ENCODE results near the gene ECI1.

The ECI1 gene

DNA sequence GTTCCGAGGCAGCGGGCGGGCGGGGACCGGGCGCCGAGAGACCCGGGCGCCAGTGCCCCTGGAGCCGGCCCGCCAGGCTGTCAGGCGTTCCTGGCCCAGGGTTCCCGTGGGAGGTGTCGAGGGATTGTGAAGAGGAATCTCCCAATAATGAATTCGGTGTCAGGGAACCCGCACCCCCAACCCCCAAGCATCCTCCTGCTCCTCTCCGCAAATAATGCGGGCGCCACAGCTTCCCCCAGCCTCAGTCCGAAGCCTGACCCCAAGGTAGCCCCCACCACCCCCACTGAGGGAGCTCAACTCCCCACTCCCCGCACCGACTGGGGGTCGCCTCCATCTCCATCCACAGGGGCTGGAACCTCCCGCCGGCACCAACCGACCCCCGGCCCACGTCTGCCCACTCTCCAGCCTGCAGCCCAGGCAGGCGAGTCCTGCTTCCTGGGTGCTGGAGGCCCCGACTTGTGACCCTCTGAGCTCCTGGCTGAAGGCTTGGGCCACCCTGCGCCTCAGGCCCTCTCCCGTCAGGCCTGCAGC, 54.3 kb downstream of the ECI1 start:
- Histone ChIP-seq H3K27me3 (ENCODE audit: low read depth, low read length) (peaks cover 29% of the 10 kb centered on the region), H3K36me3 (ENCODE audit: control insufficient read depth in 1 of 2, insufficient read depth in 2 of 2, low read length in 2 of 2) (no peaks in the 10 kb centered on the region), H3K4me1 (ENCODE audit: control insufficient read depth in 1 of 2, insufficient read depth in 2 of 2, low read length in 2 of 2) (peaks cover 0 to 16% of the 10 kb centered on the region in 2 donors), H3K4me3 (ENCODE audit: low read depth in 1 of 2, low read length in 2 of 2) (no peak overlapping the region), H3K9me3 (ENCODE audit: control insufficient read depth in 1 of 2, low read length in 2 of 2) (no peaks in the 10 kb centered on the region), H3K27ac (ENCODE audit: low read length) (no peak overlapping the region)

DNA sequence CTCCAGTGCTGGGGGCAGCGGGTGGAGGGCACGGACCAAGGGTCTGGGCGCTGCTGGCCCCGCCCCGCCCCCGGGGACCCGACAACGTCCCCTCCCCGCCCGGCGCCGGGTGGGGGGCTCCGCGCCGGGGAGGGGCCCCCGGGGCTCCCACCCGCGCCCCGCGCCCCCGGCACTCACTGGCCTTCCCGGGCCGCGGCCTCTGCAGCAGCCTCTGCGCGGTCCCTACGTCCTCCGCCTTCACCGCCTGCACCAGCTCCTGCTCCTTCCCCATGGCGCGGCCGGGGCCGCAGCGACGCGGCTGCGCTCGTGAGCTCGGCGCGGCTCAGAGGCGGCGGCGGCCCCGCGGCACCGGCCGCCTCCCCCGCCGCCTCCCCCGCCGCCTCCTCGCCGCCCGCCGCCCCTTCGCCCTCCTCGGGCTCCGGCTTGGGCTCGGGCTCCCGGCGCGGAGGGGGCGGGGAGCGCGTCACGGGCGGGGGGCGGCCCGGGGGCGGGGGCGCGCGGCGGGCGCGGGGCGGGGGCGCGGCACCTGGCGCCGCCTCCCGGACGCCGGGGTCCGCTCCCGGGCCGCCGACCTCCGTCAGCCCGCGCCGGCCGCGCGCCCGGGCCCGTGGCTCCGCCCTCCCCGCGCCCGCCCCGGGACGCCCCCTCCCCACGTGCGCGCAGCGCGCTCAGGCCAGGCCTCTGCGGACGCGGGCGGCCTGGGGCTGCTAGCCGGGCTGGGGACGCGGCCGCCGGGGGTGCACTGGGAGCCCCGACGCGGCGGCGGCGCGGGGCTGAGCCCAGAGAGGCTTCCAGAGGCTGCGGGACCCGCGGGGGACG, 55.0 kb downstream of the ECI1 start, which contains the start of gene CASKIN1:
Gene CASKIN1, minus strand, starts transcription at position 444 of the 819 bp plus-strand sequence. Its CDS starts 173 bp downstream, at position 271.
- H3K27me3 ChIP-seq (ENCODE audit: low read depth, low read length): peaks cover 29% of the 10 kb centered on the region
- H3K27ac ChIP-seq (ENCODE audit: low read length): no peak within 1 kb of the TSS
- H3K4me3 ChIP-seq (ENCODE audit: low read depth in 1 of 2, low read length in 2 of 2): peak within 1 kb of the TSS in 1 of 2 donors; percentile 26

DNA sequence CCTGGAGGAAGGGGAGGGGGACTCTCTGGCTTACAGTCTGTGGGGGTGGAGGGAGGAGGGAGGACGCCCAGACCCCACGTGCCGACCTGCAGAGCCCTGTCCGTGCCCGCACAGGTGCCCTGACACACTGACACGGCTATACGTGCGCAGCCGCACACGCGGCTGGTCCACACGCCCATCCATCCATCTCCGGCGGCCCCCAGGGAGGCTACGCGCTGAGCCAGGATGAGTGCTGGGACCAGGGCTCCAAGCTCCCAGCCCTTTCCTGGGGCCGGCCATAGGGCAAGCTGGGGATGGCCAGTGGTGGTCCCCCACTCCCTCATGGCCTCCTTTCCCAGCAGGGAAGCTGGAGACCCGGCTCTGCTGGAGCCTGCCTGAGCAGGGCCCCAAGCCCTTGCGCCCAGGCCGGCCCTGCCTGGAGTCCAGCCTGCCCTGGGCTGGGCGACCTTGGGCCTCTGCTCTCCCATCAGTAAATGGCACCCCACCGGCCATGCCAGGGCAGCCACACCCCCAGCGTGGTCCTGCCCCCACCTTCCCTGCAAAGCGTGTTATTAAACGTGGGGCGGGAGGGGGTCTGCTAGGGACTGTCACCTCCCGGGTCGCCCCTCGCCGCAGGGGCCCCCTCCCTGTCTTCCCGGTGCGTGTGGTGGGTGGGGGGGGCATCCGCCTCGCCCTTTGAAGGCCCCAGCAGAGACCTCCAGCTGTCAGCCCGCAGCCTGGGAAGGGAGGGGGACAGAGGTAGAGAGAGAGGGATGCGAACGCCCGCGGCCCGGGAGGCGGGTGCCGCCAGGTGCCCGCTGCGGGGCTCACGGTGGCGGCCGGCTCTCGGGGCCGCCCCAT, 55.8 kb downstream of the ECI1 start:
- Histone ChIP-seq H3K4me1 (ENCODE audit: control insufficient read depth in 1 of 2, insufficient read depth in 2 of 2, low read length in 2 of 2) (peaks cover 0 to 16% of the 10 kb centered on the region in 2 donors), H3K4me3 (ENCODE audit: low read depth in 1 of 2, low read length in 2 of 2) (peak overlapping the region in 1 of 2 donors; percentile 26), H3K27me3 (ENCODE audit: low read depth, low read length) (peaks cover 29% of the 10 kb centered on the region), H3K9me3 (ENCODE audit: control insufficient read depth in 1 of 2, low read length in 2 of 2) (no peaks in the 10 kb centered on the region), H3K36me3 (ENCODE audit: control insufficient read depth in 1 of 2, insufficient read depth in 2 of 2, low read length in 2 of 2) (no peaks in the 10 kb centered on the region), H3K27ac (ENCODE audit: low read length) (no peak overlapping the region)

More for the DNA sequence above, 55.0 kb downstream of the ECI1 start, which contains the start of gene CASKIN1:
- Histone ChIP-seq H3K9me3 (ENCODE audit: control insufficient read depth in 1 of 2, low read length in 2 of 2) (no peaks in the 10 kb centered on the region), H3K36me3 (ENCODE audit: control insufficient read depth in 1 of 2, insufficient read depth in 2 of 2, low read length in 2 of 2) (no peaks in the 10 kb centered on the region), H3K4me1 (ENCODE audit: control insufficient read depth in 1 of 2, insufficient read depth in 2 of 2, low read length in 2 of 2) (peaks cover 0 to 16% of the 10 kb centered on the region in 2 donors)

DNA sequence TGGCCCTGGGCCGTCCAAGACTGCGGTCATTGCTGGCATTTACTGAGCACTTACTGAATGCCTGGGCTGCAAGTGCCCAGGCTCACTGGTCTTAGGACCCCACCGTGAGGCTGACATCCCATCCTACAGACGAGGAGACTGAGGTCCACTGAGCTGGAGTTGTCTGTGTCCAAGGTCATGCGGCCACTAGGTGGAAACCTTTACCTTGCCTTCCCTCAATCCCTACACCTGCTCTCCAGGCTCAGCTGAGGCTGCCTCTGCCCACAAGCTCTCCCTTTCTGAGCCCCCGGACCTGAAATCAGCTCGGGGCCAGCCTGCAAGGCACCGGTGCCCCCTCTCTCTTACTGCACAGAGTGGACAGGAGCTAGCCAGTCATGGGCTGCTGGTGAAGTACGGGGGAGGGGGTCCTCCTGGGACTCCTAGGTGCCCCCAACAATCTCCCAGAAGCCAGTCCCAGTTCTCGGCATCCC, 56.5 kb downstream of the ECI1 start:
- Histone ChIP-seq H3K36me3 (ENCODE audit: control insufficient read depth in 1 of 2, insufficient read depth in 2 of 2, low read length in 2 of 2) (no peaks in the 10 kb centered on the region), H3K4me3 (ENCODE audit: low read depth in 1 of 2, low read length in 2 of 2) (no peak overlapping the region), H3K27ac (ENCODE audit: low read length) (no peak overlapping the region), H3K9me3 (ENCODE audit: control insufficient read depth in 1 of 2, low read length in 2 of 2) (no peaks in the 10 kb centered on the region), H3K27me3 (ENCODE audit: low read depth, low read length) (peaks cover 29% of the 10 kb centered on the region), H3K4me1 (ENCODE audit: control insufficient read depth in 1 of 2, insufficient read depth in 2 of 2, low read length in 2 of 2) (peaks cover 0 to 16% of the 10 kb centered on the region in 2 donors)

DNA sequence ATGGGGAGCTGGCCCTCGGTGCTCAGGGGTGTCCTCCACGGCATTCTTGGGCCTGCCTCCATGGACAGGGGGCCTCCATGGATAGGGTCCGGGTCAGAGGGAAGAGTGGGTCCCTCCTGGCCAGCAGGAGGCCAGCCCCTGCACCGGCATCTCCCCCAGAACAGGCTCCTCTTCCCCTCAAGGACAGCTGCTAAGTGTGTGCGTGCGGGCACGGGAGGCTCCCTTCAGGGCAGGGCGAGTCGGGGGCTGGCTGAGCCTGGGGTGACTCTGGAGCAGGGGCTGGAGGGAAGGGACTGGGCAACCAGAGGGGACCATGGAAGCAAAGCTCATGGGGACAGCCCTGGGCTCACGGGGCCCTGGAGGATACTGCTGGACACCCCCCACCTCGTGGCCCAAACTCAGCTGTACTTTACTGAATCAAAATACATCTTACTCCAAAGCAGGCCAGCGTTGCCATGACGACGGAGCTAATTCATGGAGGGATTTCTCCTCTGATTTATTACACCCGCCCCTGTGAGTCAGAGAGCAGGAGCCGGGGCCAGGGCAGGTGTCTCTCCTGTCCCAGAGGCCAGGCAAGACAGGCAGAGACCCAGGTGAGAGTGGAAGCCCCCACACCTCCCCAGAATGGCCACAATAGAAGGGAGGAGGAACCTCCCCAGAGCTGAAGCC, 57.1 kb downstream of the ECI1 start:
- no peaks in the 10 kb centered on the region for H3K36me3 ChIP-seq (ENCODE audit: control insufficient read depth in 1 of 2, insufficient read depth in 2 of 2, low read length in 2 of 2)
- peaks cover 0 to 16% of the 10 kb centered on the region in 2 donors for H3K4me1 ChIP-seq (ENCODE audit: control insufficient read depth in 1 of 2, insufficient read depth in 2 of 2, low read length in 2 of 2)
- no peak overlapping the region for H3K27ac ChIP-seq (ENCODE audit: low read length)
- no peak overlapping the region for H3K4me3 ChIP-seq (ENCODE audit: low read depth in 1 of 2, low read length in 2 of 2)
- H3K27me3 ChIP-seq (ENCODE audit: low read depth, low read length): peaks cover 29% of the 10 kb centered on the region
- H3K9me3 ChIP-seq (ENCODE audit: control insufficient read depth in 1 of 2, low read length in 2 of 2): no peaks in the 10 kb centered on the region

DNA sequence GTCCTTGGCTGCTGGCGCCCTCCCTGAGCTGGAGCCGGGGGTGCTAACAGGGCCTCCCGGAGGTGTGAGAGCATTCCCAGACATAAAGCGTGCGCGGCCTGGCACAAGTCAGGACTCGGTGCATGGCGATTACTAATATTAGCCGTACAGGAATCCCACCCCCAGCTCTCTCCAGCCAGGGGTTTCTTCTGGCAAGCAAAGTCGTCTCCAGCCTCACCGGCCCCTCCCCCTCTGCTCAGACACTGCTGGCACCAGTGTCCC, 60.0 kb downstream of the ECI1 start:
- H3K27me3 ChIP-seq (ENCODE audit: low read depth, low read length): peaks cover 18% of the 10 kb centered on the region

DNA sequence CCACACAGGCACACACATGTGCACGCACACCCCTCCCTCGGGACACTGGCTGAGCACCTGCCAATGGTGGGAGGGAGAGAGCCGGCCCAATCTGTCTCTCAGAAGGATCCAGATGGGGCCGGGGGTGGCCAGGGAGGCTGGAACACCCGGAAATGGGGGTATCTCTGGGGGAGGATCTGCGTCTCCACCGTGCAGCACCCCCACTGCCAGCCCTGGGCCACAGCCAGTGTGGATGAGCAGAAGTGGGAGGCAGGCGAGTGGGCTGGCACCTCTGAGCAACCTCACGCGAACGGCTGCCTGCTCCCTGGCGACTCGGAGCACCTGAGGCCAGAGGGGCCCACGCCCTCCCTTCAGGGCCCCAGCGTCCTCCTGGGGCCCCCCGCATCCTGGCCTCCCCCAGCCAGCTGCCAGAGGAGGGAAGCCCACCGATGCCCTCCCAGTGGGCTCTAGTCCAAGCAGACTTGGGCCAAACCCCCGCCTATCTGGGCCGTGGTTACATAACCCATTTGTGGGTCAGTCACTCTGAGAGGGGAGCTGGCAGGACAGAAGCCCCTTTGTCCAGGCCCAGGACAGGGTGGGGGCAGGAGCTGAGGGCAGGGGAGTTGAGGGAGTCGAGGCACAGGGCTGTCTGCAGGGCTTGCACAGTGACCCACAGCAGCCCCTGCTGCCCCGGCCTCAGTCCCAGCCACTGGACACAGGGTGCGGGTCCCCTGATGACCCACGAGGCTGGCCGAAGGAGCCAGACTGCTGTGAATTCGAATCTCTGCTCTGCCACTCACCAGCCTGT, 60.5 kb downstream of the ECI1 start:
- Histone ChIP-seq H3K27me3 (ENCODE audit: low read depth, low read length) (peaks cover 17% of the 10 kb centered on the region), H3K4me1 (ENCODE audit: control insufficient read depth in 1 of 2, insufficient read depth in 2 of 2, low read length in 2 of 2) (peaks cover 0 to 15% of the 10 kb centered on the region in 2 donors), H3K36me3 (ENCODE audit: control insufficient read depth in 1 of 2, insufficient read depth in 2 of 2, low read length in 2 of 2) (no peaks in the 10 kb centered on the region), H3K4me3 (ENCODE audit: low read depth in 1 of 2, low read length in 2 of 2) (no peak overlapping the region), H3K27ac (ENCODE audit: low read length) (no peak overlapping the region), H3K9me3 (ENCODE audit: control insufficient read depth in 1 of 2, low read length in 2 of 2) (no peaks in the 10 kb centered on the region)

More for the DNA sequence above, 60.0 kb downstream of the ECI1 start:
- H3K9me3 ChIP-seq (ENCODE audit: control insufficient read depth in 1 of 2, low read length in 2 of 2): no peaks in the 10 kb centered on the region
- no peak overlapping the region for H3K27ac ChIP-seq (ENCODE audit: low read length)
- H3K4me3 ChIP-seq (ENCODE audit: low read depth in 1 of 2, low read length in 2 of 2): no peak overlapping the region
- H3K36me3 ChIP-seq (ENCODE audit: control insufficient read depth in 1 of 2, insufficient read depth in 2 of 2, low read length in 2 of 2): no peaks in the 10 kb centered on the region
- peaks cover 0 to 16% of the 10 kb centered on the region in 2 donors for H3K4me1 ChIP-seq (ENCODE audit: control insufficient read depth in 1 of 2, insufficient read depth in 2 of 2, low read length in 2 of 2)

DNA sequence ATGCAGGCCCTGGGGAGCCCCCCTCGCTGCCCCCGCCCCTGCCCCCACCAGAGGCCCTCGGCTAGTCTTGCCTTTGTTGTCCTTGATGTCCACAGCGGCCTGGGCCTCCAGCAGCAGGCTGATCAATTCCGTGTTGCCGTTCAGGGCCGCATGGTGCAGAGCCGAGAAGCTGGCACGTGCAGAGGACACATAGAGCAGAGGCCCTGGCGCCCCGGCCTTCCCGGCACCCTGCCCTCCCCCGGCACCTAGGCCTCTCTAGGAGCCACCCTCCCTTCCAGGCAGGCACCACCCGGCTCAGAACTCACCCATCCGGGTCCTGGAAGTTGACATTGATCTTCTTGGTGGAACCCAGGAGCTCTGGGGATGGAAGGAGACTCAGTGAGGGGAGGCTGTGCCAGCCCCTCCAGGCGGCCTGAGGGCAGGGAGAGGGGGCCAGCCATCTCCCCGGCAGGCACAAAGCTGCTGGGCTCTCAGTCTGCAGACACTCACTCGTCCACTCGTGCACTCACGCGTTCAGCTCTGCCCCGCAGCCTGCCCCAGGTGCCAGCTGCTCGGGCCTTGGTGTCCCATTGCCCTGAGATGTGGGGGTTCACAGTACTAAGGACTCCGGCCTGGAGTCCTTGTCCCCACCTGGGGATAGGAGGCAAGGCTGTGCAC, 61.3 kb downstream of the ECI1 start:
- Histone ChIP-seq H3K27me3 (ENCODE audit: low read depth, low read length) (peaks cover 10% of the 10 kb centered on the region), H3K9me3 (ENCODE audit: control insufficient read depth in 1 of 2, low read length in 2 of 2) (no peaks in the 10 kb centered on the region), H3K36me3 (ENCODE audit: control insufficient read depth in 1 of 2, insufficient read depth in 2 of 2, low read length in 2 of 2) (no peaks in the 10 kb centered on the region), H3K4me3 (ENCODE audit: low read depth in 1 of 2, low read length in 2 of 2) (no peak overlapping the region), H3K4me1 (ENCODE audit: control insufficient read depth in 1 of 2, insufficient read depth in 2 of 2, low read length in 2 of 2) (peaks cover 0 to 8% of the 10 kb centered on the region in 2 donors), H3K27ac (ENCODE audit: low read length) (no peak overlapping the region)
